K562 treated with DMSO at 1 percent for 24 hours (cell line): Measurements from ENCODE around the gene HYOU1. TPM values are rescaled to one million over a fixed set of nuclear protein-coding genes. Genes with fewer than 3 reads are reported as not detected.

Source experiments
- total RNA-seq: library from RNA; unstranded; fragments of 300-600 nt; gene quantifications from 2 replicates; pipeline ENCODE4 v1.2.3, GENCODE V29; 2022; ENCODE audit warnings: low read depth; ENCODE audit not compliant: insufficient read depth

Gene HYOU1, protein sequence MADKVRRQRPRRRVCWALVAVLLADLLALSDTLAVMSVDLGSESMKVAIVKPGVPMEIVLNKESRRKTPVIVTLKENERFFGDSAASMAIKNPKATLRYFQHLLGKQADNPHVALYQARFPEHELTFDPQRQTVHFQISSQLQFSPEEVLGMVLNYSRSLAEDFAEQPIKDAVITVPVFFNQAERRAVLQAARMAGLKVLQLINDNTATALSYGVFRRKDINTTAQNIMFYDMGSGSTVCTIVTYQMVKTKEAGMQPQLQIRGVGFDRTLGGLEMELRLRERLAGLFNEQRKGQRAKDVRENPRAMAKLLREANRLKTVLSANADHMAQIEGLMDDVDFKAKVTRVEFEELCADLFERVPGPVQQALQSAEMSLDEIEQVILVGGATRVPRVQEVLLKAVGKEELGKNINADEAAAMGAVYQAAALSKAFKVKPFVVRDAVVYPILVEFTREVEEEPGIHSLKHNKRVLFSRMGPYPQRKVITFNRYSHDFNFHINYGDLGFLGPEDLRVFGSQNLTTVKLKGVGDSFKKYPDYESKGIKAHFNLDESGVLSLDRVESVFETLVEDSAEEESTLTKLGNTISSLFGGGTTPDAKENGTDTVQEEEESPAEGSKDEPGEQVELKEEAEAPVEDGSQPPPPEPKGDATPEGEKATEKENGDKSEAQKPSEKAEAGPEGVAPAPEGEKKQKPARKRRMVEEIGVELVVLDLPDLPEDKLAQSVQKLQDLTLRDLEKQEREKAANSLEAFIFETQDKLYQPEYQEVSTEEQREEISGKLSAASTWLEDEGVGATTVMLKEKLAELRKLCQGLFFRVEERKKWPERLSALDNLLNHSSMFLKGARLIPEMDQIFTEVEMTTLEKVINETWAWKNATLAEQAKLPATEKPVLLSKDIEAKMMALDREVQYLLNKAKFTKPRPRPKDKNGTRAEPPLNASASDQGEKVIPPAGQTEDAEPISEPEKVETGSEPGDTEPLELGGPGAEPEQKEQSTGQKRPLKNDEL
- 171 and 174 TPM in 2 replicates for total RNA-seq

DNA sequence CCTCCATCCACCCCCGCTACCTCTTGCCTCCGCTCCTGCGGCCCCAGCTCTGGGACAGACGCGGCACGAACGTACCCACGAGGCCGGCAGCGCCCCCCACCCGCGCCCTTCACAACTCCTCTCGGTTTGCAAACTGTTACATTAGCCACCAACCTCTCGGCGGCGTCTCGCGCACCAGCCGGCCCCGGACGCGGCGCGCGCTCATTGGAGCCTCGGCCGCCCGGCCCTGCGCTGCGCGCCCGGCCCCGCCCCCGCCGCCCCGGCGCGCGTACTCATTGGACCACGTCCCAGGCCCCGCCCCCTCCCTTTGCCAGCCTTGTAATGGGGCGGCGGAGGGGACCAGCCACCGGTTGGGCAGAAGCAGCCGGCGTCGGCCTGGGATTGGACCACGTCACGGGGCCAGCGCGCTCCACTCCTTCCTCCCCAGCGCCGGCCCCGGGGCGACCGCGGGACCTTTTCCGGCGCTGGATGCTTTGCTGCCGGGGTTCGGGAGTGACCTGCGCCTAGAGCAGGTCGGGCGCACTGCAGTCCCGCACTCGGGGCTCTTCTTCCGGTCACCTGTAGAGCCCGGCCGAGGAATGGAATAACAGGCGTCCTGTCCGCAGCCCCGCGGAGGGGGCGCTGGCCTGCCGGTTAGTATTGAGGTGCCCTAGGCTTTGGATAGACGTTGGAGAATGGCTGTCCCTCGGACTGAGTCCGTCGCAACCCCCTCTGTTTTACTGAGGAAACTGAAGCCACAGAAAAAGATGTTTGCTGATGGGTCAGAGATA is at the start of gene HYOU1:
HYOU1 (minus strand) TSS at position 206 of the 770 bp plus-strand sequence. CDS start 1,045 bp downstream, outside the sequence.

DNA sequence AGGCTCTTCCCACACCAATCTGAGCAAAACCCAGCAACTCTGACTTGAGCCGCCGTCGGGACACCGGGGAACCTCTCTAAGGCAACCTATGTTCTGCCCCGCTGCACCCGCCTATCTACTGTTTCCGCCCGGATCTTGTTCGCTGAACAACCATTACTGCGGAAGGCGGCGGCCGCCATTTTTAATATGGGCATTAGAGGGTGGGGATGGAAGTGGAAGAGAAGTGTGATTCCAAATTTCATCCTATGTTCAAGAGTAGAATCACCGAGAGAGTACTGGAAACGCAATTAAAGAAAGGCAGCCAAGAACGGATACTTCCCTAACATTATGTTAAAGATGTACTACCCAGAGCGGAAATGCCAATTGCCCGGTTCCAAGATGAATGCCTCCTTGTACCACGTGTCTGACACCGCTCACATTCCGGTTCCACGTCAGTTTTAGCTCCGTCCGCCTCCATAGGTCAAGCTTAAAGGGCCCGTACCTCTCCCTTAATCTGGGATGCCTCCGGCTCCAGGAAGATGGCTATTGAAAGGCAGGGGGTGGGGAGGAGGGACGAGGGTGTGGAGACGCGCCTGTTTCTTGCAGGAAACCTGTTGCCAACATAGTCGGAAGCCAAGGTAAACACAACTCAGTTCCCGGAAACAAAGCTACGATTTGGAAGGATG is 44.9 kb upstream of the HYOU1 start, which contains the start of gene DPAGT1:
DPAGT1 (minus strand) TSS at position 95 of the 665 bp plus-strand sequence. CDS start 198 bp downstream, outside the sequence.

DNA sequence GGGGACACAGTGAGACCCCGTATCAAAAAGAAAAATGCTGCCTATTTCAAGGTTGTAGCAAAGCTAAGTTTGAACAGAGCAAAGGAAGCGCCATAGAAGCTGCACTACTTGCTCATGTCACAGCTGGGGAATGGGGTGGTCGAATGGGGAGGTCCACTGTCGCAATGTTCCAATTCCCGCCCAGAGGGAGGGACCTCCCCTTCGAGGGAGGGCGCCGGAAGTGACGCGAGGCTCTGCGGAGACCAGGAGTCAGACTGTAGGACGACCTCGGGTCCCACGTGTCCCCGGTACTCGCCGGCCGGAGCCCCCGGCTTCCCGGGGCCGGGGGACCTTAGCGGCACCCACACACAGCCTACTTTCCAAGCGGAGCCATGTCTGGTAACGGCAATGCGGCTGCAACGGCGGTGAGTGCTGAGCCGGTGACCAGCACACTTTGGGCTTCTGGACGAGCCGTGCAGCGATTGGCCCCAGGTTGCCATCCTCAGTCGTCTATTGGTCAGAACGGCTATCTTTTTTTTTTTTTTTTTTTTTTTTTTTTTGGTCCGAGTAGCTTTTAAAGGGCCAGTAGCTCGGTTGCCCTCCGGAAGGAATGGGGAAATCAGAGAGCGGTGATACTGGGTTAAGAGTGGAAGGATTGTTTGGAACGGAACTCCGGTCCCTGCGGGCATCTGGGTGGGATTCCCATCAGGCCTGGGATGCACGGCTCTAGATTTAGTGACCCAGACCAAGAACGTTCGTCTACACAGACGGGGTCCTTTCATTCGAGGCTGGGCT is 27.8 kb upstream of the HYOU1 start, which contains the start of gene HMBS:
HMBS (plus strand) TSS at position 219 of the 774 bp plus-strand sequence; CDS start at position 372, 153 bp downstream.

DNA sequence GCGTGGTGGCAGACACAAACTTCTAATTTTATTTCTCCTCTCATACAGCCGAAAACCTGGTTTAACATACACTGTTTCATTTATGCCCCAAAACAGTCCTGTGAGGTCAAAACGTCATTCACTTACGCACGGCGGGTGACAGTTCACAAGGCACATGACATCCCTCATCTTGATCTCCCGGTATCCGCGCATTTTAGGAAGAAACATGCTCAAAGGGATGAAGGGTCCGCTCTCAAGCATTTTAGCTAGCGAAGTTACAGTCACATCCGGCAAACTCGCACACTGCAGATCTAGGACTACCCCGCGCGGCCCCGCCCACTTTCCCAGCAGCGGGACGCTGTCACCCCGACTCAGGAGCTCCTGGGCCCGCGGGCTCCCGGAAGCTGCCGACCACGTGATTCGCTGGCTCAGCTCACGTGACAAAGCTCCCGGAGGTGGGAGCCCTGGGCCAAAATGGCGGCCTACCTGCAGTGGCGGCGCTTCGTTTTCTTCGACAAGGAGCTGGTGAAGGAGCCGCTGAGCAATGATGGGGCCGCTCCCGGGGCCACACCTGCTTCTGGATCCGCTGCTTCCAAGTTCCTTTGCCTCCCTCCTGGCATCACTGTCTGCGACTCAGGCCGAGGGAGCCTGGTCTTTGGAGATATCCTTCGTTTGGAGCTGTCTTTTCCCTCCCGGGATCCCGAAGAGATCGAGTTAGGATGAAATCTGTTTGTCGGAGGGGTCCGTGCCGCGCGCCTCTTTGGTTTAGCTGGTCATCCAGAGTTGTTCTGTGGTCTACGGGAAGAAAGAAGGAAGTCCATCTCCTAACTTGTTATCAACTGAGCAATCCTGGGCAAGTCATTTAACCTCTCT is 10.6 kb upstream of the HYOU1 start, which contains the start of gene VPS11:
VPS11 (plus strand) TSS at position 448 of the 852 bp plus-strand sequence; CDS start at position 454, 6 bp downstream.

DNA sequence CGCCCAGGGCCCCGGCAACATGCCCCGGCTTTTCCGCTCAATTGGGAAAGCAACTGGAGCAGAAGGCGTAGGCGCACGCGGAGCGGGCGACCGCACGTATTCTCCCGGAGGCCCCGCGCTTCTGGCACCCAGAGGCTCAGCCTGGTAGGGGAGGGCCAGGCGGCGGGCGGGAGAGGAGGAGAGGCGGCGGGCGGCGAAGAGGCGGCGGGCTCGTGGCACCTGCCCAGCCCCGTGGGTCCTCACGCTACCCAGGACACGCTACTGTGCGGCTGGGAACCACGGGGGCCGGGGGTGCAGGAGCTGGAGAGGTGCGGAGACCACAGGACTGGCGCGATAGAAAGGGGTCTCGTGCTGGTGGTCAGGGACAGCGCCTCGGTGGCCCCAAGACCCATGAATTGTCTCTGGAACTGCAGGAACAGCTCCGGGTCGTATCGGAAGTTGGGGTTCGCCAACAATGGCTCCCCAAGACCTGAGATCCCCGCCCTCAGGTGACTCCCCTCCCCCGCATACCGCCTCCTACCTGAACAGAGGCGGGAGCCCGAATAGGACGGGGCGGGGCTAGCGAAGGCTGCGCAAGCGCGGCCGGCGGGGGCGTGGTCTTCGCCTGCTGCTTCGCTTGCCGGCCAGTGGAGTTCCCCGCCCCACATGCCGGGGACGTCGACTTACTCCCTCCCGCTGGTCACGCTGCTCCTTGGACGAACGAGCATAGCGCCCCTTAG is 26.5 kb downstream of the HYOU1 start, which contains the start of gene SLC37A4:
SLC37A4 (minus strand) TSS at position 549 of the 719 bp plus-strand sequence.

DNA sequence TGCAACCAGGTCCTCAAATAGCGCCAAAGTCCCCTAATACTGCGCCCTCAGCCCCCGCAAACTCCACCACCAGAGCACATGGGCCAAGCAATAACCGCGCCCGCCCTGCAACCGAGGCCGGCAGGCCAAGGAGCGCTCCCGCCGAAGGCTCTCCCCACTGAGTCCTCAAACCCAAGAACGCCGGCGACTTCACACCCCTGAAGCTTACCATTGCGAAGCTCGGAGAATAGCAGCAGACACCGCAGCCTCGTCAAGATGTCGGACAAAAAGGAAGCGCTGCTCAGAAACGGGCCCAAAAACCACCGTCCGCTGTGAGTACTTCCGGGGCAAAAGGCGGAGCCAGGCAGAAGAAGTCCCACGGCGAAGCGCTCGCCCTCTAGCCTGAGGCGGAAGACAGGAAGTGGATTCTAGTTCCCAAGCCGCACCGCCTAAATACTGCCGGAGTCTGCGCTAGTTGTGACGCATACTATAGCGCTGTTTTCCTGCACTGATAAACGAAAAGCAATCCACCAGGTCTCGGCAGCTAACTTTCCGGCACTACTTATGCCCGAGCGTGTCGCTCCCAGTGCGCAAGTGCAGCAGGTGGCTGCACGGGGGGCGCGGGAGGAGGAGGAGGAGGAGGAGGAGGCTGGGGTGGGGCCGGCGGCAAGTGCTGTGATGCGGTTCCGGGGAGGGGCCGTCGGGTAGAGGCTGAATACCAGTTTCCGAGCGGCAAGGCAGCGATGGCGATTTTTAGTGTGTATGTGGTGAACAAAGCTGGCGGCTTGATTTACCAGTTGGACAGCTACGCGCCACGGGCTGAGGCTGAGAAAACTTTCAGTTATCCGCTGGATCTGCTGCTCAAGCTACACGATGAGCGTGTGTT is 38.7 kb downstream of the HYOU1 start, which contains the start of the genes RPS25 and TRAPPC4:
RPS25 (minus strand) TSS at position 270 of the 865 bp plus-strand sequence; CDS start at position 211, 59 bp downstream.
TRAPPC4 (plus strand) TSS at position 693 of the 865 bp plus-strand sequence; CDS start at position 723, 30 bp downstream.

DNA sequence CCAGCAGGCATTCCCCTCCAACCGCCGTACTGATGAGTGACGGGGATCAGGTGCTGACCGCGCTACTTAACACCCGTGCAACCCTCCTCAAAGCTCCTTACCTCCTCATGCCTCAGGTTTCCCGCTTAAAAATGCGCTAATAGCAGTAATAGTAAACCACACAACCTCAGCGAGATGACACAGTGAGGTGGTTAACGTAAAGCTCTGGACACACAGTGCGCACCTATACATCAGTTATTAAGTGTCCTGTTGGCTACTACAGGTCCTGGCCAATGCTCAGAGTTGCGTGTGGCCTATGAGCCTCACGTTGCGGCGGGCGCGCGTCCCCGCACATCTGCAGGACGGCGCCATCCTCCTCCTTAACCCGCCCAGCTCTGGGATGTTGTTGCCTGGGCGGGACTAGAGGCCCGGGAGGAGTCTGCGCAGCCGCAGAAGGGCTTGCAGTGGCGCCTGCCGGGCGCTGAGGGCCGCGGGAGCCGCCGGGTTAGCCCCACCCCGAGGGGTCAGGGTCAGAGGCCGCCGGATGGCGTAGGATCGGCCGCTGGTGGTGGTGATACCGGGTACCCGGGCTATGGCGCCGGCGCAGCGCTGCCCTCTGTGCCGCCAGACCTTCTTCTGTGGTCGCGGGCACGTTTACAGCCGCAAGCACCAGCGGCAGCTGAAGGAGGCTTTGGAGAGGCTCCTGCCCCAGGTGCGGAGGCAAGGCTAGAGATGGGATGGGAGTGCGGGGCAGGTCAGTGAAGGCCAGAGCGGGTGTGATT is 59.2 kb downstream of the HYOU1 start, which contains the start of gene CENATAC:
CENATAC (plus strand) TSS at position 512 of the 761 bp plus-strand sequence; CDS start at position 572, 60 bp downstream.

Other genes starting within 250 kb of the HYOU1 start
- gene CXCR5, start 173.3 kb downstream of the HYOU1 start, total RNA-seq: not detected in 2 replicates
- 14.4 and 16.6 TPM in 2 replicates for gene BCL9L, start 131.3 kb downstream of the HYOU1 start, total RNA-seq
- not detected in 2 replicates for gene UPK2, start 100.9 kb downstream of the HYOU1 start, total RNA-seq
- not detected in 2 replicates for gene FOXR1, start 85.4 kb downstream of the HYOU1 start, total RNA-seq
- gene CENATAC, start 59.1 kb downstream of the HYOU1 start, total RNA-seq: 9.1 and 9.2 TPM in 2 replicates
- gene RPS25, start 38.9 kb downstream of the HYOU1 start, total RNA-seq: 1,285 and 1,475 TPM in 2 replicates
- gene TRAPPC4, start 38.4 kb downstream of the HYOU1 start, total RNA-seq: 150 and 152 TPM in 2 replicates
- gene SLC37A4, start 26.3 kb downstream of the HYOU1 start, total RNA-seq: 44.9 and 46.7 TPM in 2 replicates
- gene VPS11, start 10.6 kb upstream of the HYOU1 start, total RNA-seq: 28.9 and 34.3 TPM in 2 replicates
- 60.8 and 72.6 TPM in 2 replicates for gene HMBS, start 27.7 kb upstream of the HYOU1 start, total RNA-seq
- 43.3 and 51.9 TPM in 2 replicates for gene DPAGT1, start 44.6 kb upstream of the HYOU1 start, total RNA-seq
- gene C2CD2L, start 50.1 kb upstream of the HYOU1 start, total RNA-seq: 41.4 and 44.2 TPM in 2 replicates
- gene HINFP, start 64.4 kb upstream of the HYOU1 start, total RNA-seq: 25.6 and 31.5 TPM in 2 replicates
- gene ABCG4, start 91.8 kb upstream of the HYOU1 start, total RNA-seq: not detected in 2 replicates
- gene NLRX1, start 111.5 kb upstream of the HYOU1 start, total RNA-seq: 4.2 and 5.4 TPM in 2 replicates
- not detected in 2 replicates for gene NHERF4, start 128.3 kb upstream of the HYOU1 start, total RNA-seq
- 10.6 and 13.0 TPM in 2 replicates for gene CBL, start 149.1 kb upstream of the HYOU1 start, total RNA-seq